Kasumi-1 (cell line): ENCODE measurements around the gene KIF25.
"Not testable (repeated sequence)": the region's sequence is repeated elsewhere in the genome, so short reads cannot be mapped to it uniquely, and the experiment has no call there.

Experiments
- DNase-seq, 2 experiments: peaks; one replicate each; lab custom pipeline; 2025; lab: John Stamatoyannopoulos, UW

The KIF25 gene

GRCh38 chr6:168067081-168067759 is 69.7 kb downstream of the KIF25 start:
- DNase-seq: no peak

DNA sequence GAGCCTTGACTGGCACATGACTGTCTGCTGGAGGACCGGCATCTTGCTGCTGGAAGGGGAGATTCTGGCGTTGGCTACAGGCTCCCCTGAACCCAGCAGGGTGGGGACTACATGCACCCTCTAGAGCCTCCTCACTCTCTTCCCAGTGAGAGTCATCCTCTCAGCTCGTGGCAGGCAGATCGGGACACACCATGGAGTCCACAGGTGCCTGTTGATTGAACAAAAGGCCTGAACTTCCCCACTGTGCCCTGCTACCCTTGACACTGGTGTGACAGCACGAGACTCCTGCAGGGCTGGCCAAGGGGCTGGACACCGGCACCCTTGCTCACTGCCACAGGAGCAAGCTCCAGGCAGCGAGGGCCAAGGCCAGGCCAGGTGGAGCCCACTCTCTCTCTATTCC is 73.3 kb downstream of the KIF25 start:
- DNase-seq: no peak

DNA sequence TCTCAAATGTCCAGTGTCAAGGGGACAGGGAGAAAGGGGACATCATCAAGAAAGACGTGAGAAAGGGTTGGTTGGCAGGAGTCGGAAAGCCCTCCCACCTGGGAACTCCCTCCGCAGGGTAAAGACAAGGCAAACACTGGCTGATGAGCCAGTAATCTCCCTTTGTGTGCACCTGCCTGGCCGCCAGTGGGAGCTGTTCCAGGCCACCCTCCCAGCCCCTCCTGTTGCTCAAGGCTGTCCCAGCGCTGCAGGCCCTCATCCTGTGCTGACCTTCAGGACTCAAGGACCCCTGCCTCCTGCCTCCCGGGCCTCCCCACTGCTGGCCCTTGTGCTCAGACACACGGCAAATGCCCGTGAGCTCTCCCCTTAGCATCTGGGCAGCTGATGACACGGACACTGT is 74.1 kb downstream of the KIF25 start:
- no peak for DNase-seq

DNA sequence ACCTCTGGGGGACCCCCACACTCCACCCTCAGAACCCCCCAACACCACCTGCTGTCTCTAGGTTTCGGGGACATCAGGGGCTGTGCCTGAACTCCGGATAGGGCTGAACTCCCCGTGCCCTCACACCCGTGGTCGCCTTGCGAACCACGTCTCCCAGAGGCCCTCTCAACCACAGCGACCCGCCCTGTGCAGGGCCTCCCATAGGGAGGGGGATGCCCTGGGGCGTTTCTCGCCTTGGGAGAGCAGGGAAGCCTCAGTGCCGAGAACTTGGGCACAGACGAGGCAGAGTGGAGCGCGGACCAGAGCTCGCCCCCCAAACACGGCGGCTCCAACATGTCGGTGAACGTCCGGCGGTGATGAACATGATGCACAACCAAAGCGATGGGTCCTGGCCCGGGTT is 74.8 kb downstream of the KIF25 start:
- no peak for DNase-seq

- DNase-seq: no peak
These were observed 75.3 kb downstream of the KIF25 start for GRCh38 chr6:168072730-168073129.

GRCh38 chr6:168073937-168074730 is 76.7 kb downstream of the KIF25 start:
- no peak for DNase-seq

GRCh38 chr6:168075216-168075615 is 77.7 kb downstream of the KIF25 start:
- DNase-seq: no peak

DNA sequence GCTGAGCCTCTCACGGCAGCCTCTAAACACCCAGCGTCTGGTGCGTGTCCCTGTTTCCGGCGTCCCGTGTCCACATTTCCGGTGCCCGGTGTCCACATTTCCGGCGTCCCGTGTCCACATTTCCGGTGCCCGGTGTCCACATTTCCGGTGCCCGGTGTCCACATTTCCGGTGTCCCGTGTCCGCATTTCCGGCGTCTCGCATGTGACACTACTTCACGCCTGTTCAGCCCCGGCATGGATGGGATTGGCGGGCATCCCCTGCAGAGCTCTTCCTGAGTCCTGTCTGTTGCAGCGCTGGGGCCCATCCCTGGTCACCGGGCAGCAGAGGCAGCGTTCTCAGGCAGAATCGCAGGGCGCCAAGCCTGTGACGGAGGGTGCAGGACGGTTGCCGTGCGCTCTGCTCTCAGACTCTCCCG is 78.3 kb downstream of the KIF25 start:
- DNase-seq: no peak

DNA sequence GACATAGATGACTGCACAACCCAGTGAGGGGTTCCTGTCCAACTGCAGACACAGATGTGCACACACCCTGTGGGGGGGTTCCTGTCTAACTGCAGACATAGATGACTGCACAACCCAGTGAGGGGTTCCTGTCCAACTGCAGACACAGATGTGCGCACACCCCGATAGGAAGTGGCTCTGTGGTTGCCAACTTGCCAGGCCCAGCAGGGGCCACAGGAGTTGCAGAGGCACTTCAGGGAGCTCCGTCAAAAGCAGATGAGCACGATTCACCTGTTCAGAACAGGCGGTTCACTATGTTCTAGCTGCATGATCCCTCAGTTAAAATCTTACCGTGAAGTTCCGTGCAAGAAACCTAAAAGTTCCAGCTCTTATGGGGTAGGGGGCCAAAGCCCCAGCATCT is 79.9 kb downstream of the KIF25 start:
- DNase-seq: not testable (repeated sequence)

- DNase-seq: no peak
These were observed 80.9 kb downstream of the KIF25 start for GRCh38 chr6:168078175-168078942.

GRCh38 chr6:168078943-168079405 is 81.5 kb downstream of the KIF25 start, which contains the start of gene FRMD1:
Gene FRMD1, minus strand, starts transcription at chr6:168079212. Its CDS starts 118 bp downstream, at chr6:168079094.
- no peak for DNase-seq

- no peak for DNase-seq
These were observed 83.1 kb downstream of the KIF25 start for GRCh38 chr6:168080393-168081077.

- DNase-seq: no peak
These were observed 84.5 kb downstream of the KIF25 start for GRCh38 chr6:168081858-168082546.

GRCh38 chr6:168082860-168083513 is 85.5 kb downstream of the KIF25 start:
- DNase-seq: no peak

DNA sequence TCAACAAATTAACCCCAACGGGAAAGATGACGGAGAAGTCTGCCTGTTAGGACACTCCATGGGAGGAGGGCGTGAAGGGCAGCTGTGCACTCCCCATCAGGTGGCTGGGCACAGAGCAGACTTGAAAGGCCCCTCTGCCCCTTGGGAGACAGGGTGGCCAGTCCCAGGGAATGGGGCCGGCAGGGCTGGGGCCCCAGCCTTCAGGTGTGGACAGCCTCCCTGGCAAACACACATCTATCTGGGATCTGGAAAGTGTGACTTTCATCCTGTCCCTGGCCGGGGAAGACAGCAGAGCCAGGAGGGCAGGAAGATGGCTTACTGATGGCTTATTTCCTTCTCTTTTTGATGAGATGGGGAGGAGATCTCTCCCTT is 86.0 kb downstream of the KIF25 start:
- no peak for DNase-seq

- DNase-seq: no peak
These were observed 87.1 kb downstream of the KIF25 start for GRCh38 chr6:168084465-168085160.

- DNase-seq: no peak
These were observed 88.6 kb downstream of the KIF25 start for GRCh38 chr6:168086066-168086465.

DNA sequence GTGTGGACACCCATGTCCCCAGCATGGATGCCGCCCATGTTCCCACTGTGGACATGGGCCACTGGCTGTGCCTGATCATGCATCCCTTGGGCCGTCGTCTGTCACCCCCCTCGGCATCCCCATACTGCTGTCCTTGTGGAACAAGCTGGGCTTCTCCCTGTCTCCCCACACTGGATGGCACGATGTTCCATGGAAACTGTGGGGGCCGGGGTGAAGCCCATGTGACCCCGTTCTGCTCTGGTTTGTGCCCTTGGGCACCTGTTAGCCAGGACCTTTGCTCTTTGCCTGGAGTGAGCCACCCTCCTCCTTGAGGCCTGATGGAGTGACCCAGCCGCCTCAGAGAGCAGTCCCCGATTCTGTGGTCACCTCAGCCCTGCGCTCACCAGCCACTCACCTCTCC is 89.1 kb downstream of the KIF25 start:
- DNase-seq: no peak

DNA sequence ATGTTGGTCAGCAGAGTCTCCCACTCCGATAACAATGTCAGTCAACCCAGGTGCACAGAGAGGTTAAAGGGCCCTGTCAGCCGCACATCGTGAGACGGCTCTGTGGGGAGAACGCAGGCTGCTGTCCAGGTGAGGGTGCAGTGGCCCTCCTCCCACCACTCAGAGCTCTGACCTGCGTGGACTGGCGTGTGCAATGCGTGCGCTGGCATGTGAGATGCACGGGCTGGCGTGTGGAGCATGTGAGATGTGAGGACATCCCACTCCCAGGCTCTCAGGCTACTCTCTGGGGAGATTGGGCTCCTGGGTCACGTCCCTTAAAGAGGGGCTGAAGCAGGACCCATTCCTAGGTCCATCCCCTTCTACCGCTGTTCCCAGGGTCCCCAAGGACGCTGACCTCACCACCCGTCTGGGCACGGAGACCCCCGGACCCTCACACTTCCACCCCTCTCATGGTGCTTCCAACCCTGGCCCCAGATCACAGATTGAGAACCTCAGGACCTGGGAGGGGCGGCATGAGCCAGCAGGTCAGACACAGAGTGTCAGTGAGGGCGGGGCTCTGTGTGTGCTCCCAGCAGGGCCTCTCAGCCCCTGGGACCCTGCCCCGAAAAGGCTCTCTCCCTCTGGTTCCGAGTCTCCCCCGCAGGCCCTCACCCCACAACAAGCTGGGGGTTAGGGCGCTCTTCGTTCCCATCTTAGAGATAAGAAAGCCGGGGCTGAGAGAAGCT is 90.1 kb downstream of the KIF25 start:
- DNase-seq: no peak
